GM23338 (cell line): ENCODE results near the gene CD28. TPM values are rescaled to one million over a fixed set of nuclear protein-coding genes. Genes with fewer than 3 reads are reported as not detected.

Experiments
- ATAC-seq: fragments of 200-7000 bp; cut with Tn5 transposase; 3 replicates; pipeline ENCODE4 v1.9.1; 2020
- DNase-seq: peaks from one replicate; pipeline ENCODE4 v3.0.0-alpha.2; 2015; ENCODE audit warnings: low spot score
- H2AFZ ChIP-seq: fragments of 200-600 bp; sonication (generic); 2 replicates; pipeline ENCODE4 v1.8.0; 2016; ENCODE audit warnings: antibody characterized with exemption, mild to moderate bottlenecking, moderate library complexity
- H3F3A ChIP-seq: fragments of 200-600 bp; sonication (generic); replicated peaks from 2 replicates; pipeline ENCODE4 v1.8.0; 2017; ENCODE audit warnings: antibody characterized with exemption, mixed run types, low read depth
- H3K27ac ChIP-seq: fragments of 200-600 bp; sonication (generic); 2 replicates; pipeline ENCODE4 v1.6.1; 2016; ENCODE audit warnings: low read depth
- H3K27me3 ChIP-seq: fragments of 200-600 bp; sonication (generic); 2 replicates; pipeline ENCODE4 v1.8.0; 2016; ENCODE audit warnings: mild to moderate bottlenecking, mixed run types, moderate library complexity; ENCODE audit not compliant: insufficient read depth
- H3K36me3 ChIP-seq: fragments of 200-600 bp; sonication (generic); 2 replicates; pipeline ENCODE4 v1.8.0; 2016; ENCODE audit warnings: mild to moderate bottlenecking; ENCODE audit not compliant: insufficient read depth
- H3K4me1 ChIP-seq: fragments of 200-600 bp; sonication (generic); 2 replicates; pipeline ENCODE4 v1.8.0; 2016; ENCODE audit warnings: mild to moderate bottlenecking, moderate library complexity; ENCODE audit not compliant: insufficient read depth
- H3K4me2 ChIP-seq: fragments of 200-600 bp; sonication (generic); 2 replicates; pipeline ENCODE4 v1.7.1; 2017; ENCODE audit warnings: mixed run types
- H3K4me3 ChIP-seq: fragments of 200-600 bp; sonication (generic); 2 replicates; pipeline ENCODE4 v1.6.1; 2016; ENCODE audit warnings: mixed run types
- H3K79me2 ChIP-seq: fragments of 200-600 bp; sonication (generic); replicated peaks from 2 replicates; pipeline ENCODE4 v1.8.0; 2017; ENCODE audit warnings: mild to moderate bottlenecking; ENCODE audit not compliant: insufficient read depth
- H3K9me2 ChIP-seq: fragments of 200-600 bp; sonication (generic); 2 replicates; pipeline ENCODE4 v1.8.0; 2017; ENCODE audit not compliant: insufficient read depth
- H4K20me1 ChIP-seq: fragments of 200-600 bp; sonication (generic); replicated peaks from 2 replicates; pipeline ENCODE4 v1.8.0; 2017; ENCODE audit warnings: mild to moderate bottlenecking; ENCODE audit not compliant: insufficient read depth
- H3K27ac Mint-ChIP-seq: 2 replicates; pipeline ENCODE4 v1.8.0; 2020; ENCODE audit warnings: inconsistent platforms, mild to moderate bottlenecking, moderate library complexity, mixed read lengths
- H3K27me3 Mint-ChIP-seq: 3 replicates; pipeline ENCODE4 v1.8.0; 2022; ENCODE audit warnings: low read depth, mild to moderate bottlenecking, moderate library complexity, mixed read lengths, inconsistent platforms; ENCODE audit not compliant: insufficient read depth, poor library complexity
- H3K36me3 Mint-ChIP-seq: 3 replicates; pipeline ENCODE4 v1.8.0; 2021; ENCODE audit warnings: low read depth, mild to moderate bottlenecking, inconsistent platforms, moderate library complexity, mixed read lengths
- H3K4me1 Mint-ChIP-seq: 3 replicates; pipeline ENCODE4 v1.8.0; 2020; ENCODE audit warnings: mild to moderate bottlenecking, inconsistent platforms, mixed read lengths
- H3K4me3 Mint-ChIP-seq: 3 replicates; pipeline ENCODE4 v1.8.0; 2021; ENCODE audit warnings: moderate library complexity, mild to moderate bottlenecking, inconsistent platforms, mixed read lengths
- H3K9me3 Mint-ChIP-seq: 3 replicates; pipeline ENCODE4 v1.8.0; 2020; ENCODE audit warnings: moderate library complexity, mild to moderate bottlenecking, inconsistent platforms, mixed read lengths
- CTCF ChIP-seq, 2 experiments: fragments of 200-600 bp in 1 of 2; sonication (generic) in 1 of 2; conservative IDR thresholded peaks; 2 replicates each; pipeline versions ENCODE4 v1.5.1 to v1.6.1; 2016 to 2017; ENCODE audit warnings: antibody characterized with exemption in 2 of 2, low read depth in 2 of 2, mild to moderate bottlenecking in 2 of 2, moderate library complexity in 1 of 2
- EZH2 ChIP-seq: fragments of 200-600 bp; sonication (generic); IDR thresholded peaks from one replicate; pipeline ENCODE4 v1.8.0; 2017; ENCODE audit warnings: antibody characterized with exemption, mild to moderate bottlenecking, low read depth; ENCODE audit not compliant: unreplicated experiment
- EZH2phosphoT487 ChIP-seq: fragments of 200-600 bp; sonication (generic); IDR thresholded peaks from one replicate; pipeline ENCODE4 v1.8.1; 2018; ENCODE audit warnings: antibody characterized with exemption; ENCODE audit not compliant: unreplicated experiment
- NANOG ChIP-seq: IDR thresholded peaks from 2 replicates; pipeline ENCODE4 v1.6.1; 2016; ENCODE audit warnings: antibody characterized with exemption, borderline replicate concordance
- REST ChIP-seq: IDR thresholded peaks from one replicate; pipeline ENCODE4 v1.6.1; 2018; ENCODE audit warnings: antibody characterized with exemption; ENCODE audit not compliant: unreplicated experiment
- ZNF114 ChIP-seq: fragments of 250-450 bp; sonication (Bioruptor Pico); IDR thresholded peaks from 2 replicates; pipeline ENCODE4 v1.5.0; 2020; ENCODE audit warnings: mild to moderate bottlenecking, moderate library complexity
- ZNF331 ChIP-seq: fragments of 250-450 bp; sonication (Bioruptor Pico); IDR thresholded peaks from 2 replicates; pipeline ENCODE4 v1.5.0; 2020; ENCODE audit warnings: low read depth, mild to moderate bottlenecking, moderate library complexity
- polyA plus RNA-seq: library from polyadenylated mRNA; unstranded; fragments of >200 nt; fragmentation: Nextera tagmentation; extraction: Ambion mirVana; gene quantifications from 2 replicates; pipeline ENCODE4 v1.2.1, GENCODE V29; 2016
- total RNA-seq: library from RNA; depleted of rRNA; stranded (reverse); fragments of >200 nt; shearing (Covaris generic); gene quantifications from 2 replicates; pipeline ENCODE4 v1.2.3, GENCODE V29; 2014
- TF ChIP-seq, protein P1 (sequence below): IDR thresholded peaks from 2 replicates; pipeline ENCODE4 v1.6.1; 2016; ENCODE audit warnings: antibody characterized with exemption

Gene CD28
- total and polyA plus RNA-seq, 2 experiments from 2014 or later = not detected

DNA sequence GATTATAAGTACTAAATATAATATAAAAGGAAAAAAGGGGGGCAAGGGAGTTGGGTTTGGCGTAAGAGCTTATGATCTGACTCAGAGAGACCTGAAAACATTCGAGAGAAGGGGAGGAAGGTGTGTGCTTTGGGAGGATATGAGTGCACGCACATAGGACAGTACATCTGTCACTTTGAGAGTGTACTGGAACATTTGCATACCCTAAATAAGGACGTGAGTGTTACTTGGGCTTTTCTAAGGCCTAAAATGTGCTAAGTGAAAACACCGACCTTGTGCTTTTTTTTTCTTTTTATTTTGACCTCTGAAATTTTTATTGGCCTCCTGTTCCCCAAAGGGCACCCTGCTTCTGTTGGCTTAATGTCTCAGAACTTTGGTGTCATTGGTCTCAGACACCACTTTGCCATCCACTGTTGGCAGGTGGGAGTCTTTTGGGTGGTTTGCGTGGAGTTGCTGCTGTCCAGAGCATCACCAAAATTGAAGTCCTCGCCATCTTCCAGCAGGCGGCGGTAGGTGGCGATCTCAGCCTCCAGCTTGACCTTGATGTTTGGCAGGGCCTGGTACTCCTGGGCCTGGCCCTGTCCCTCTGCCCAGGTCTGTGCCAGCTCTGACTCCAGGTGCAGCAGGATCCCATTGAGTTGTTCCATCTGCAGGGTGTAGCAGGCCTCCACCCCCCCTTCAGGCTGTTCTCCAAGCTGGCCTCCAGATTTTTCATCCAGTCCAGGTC lies 57.7 kb downstream of the CD28 start:
- no peak overlapping the region for H3K27ac Mint-ChIP-seq
- Histone ChIP-seq H3K27me3 (no peaks in the 10 kb centered on the region), H3K4me1 (0 out of 2 replicates have a peak, but pooled peaks cover under 1% of the 10 kb centered on the region), H4K20me1 (no peaks in the 10 kb centered on the region), H3F3A (no peaks in the 10 kb centered on the region), H3K79me2 (no peaks in the 10 kb centered on the region), H3K27ac (no peak overlapping the region), H3K4me2 (no peak overlapping the region), H3K36me3 (peaks cover 3% of the 10 kb centered on the region; the same call in 1 of the 2 replicates), H3K4me3 (no peak overlapping the region), H2AFZ (no peak overlapping the region), H3K9me2 (peaks cover under 1% of the 10 kb centered on the region; the same call in 1 of the 2 replicates)
- ATAC-seq (no peak), DNase-seq (no peak)
- no peak overlapping the region for H3K4me3 Mint-ChIP-seq
- H3K27me3 Mint-ChIP-seq = peaks cover 6% of the 10 kb centered on the region
- no peaks in the 10 kb centered on the region for H3K36me3 Mint-ChIP-seq
- H3K4me1 Mint-ChIP-seq = peaks cover 4% of the 10 kb centered on the region; the same call in 1 of the 3 replicates
- TF ChIP-seq CTCF (conservative IDR thresholded peaks at IDR 0.05; ENCODE audit: low read depth in 2 of 2) (peak; percentile 41 to 53; a peak in 3 of 4 replicates), ZNF331 (no peak), EZH2 (no peak), ZNF114 (CRISPR knock-in tag) (no peak)
- peaks cover 4% of the 10 kb centered on the region; the same call in 2 of the 3 replicates for H3K9me3 Mint-ChIP-seq

DNA sequence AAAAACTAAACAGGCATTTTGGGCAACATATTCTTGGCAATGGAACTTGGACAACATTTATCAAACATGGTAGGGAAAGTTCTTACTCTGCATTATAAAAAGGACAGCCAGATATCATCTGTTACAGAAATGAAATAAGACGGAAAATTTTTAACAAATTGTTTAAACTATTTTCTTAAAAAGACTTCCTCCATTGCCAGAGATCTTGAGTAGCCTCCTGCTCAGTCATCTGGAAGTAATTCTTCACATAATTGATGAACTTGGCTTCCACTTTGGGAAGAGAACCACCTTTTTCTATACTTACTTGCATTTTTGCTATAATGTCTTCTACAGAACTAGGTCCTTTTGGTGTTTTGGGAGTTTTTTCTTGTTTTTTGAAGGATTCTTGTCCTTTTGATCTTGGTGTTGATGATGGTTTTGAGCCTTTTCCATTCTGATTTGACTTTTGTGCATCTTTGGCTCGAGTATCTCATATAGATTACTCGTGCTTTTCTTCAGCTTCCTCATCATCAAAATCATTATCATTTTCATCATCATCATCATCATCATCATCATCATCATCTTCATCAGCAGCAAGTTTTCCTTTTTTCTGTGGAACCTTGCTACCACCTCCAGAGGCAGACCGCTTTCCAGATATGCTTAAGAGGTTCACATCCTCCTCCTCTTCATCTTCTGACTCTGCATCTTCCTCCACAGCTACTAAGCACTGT lies 66.2 kb downstream of the CD28 start:
- Histone ChIP-seq H3K27ac (no peak overlapping the region), H3F3A (no peaks in the 10 kb centered on the region), H3K79me2 (no peaks in the 10 kb centered on the region), H3K4me3 (no peak overlapping the region), H3K36me3 (peaks cover 3% of the 10 kb centered on the region; the same call in 1 of the 2 replicates), H3K9me2 (peaks cover 5% of the 10 kb centered on the region; the same call in 1 of the 2 replicates), H3K27me3 (no peaks in the 10 kb centered on the region), H3K4me2 (no peak overlapping the region), H3K4me1 (no peaks in the 10 kb centered on the region), H4K20me1 (no peaks in the 10 kb centered on the region), H2AFZ (no peak overlapping the region)
- DNase-seq = no peak
- ATAC-seq = no peak
- Mint-ChIP-seq H3K36me3 (no peaks in the 10 kb centered on the region), H3K9me3 (no peaks in the 10 kb centered on the region), H3K4me3 (no peak overlapping the region), H3K4me1 (no peaks in the 10 kb centered on the region), H3K27me3 (no peaks in the 10 kb centered on the region), H3K27ac (no peak overlapping the region)
- TF ChIP-seq REST (no peak), EZH2 (no peak), NANOG (no peak), ZNF114 (CRISPR knock-in tag) (no peak), EZH2phosphoT487 (no peak)
- TF ChIP-seq, protein P1, sequence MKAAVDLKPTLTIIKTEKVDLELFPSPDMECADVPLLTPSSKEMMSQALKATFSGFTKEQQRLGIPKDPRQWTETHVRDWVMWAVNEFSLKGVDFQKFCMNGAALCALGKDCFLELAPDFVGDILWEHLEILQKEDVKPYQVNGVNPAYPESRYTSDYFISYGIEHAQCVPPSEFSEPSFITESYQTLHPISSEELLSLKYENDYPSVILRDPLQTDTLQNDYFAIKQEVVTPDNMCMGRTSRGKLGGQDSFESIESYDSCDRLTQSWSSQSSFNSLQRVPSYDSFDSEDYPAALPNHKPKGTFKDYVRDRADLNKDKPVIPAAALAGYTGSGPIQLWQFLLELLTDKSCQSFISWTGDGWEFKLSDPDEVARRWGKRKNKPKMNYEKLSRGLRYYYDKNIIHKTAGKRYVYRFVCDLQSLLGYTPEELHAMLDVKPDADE = no peak
